GM12801 (cell line): ENCODE results near the gene KIAA0232.

Experiments
- TF ChIP-seq, protein P1 (sequence below): IDR thresholded peaks from one replicate; pipeline ENCODE4 v1.5.1; 2011; ENCODE audit warnings: control low read depth; ENCODE audit not compliant: insufficient read length; ENCODE audit errors: extremely low read depth

Gene KIAA0232

GRCh38 chr4:6886886-6887285 is 104.4 kb downstream of the KIAA0232 start:
- TF ChIP-seq, protein P1, sequence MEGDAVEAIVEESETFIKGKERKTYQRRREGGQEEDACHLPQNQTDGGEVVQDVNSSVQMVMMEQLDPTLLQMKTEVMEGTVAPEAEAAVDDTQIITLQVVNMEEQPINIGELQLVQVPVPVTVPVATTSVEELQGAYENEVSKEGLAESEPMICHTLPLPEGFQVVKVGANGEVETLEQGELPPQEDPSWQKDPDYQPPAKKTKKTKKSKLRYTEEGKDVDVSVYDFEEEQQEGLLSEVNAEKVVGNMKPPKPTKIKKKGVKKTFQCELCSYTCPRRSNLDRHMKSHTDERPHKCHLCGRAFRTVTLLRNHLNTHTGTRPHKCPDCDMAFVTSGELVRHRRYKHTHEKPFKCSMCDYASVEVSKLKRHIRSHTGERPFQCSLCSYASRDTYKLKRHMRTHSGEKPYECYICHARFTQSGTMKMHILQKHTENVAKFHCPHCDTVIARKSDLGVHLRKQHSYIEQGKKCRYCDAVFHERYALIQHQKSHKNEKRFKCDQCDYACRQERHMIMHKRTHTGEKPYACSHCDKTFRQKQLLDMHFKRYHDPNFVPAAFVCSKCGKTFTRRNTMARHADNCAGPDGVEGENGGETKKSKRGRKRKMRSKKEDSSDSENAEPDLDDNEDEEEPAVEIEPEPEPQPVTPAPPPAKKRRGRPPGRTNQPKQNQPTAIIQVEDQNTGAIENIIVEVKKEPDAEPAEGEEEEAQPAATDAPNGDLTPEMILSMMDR = no peak

GRCh38 chr4:6887591-6888371 is 105.3 kb downstream of the KIAA0232 start:
- TF ChIP-seq, protein P1 = no peak

GRCh38 chr4:6888506-6889071 is 106.1 kb downstream of the KIAA0232 start:
- TF ChIP-seq, protein P1 = no peak

DNA sequence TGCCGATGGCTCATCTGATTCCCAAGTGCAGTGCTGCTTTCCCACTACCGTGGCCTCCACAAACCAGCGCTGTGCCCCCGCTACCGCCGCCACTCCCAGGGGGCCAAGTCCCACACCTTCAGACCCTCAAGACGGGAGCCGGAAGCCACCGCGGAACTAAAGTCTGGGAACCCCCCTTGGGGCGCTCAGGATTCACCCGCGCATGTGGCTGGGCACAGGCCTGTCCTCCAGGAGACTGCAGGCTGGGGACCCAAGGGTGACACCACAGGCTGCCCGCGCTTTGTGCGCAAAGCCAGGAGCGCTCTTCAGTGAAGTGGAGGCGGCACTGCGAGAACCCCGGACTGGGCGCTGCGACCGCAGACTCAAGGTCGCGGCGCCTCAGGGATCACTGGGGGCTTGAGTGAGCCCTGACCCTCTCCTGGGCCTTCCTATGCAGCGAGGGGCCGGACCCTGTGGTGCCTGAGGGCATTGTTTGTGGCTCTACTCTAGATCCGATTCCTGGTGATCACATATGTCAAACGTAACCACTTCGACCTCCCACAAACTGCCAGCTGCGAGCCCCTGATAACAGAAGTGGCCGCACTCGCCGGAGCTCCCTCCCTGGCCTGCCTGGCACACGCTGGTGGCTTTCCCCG is 106.7 kb downstream of the KIAA0232 start:
- TF ChIP-seq, protein P1 = no peak

DNA sequence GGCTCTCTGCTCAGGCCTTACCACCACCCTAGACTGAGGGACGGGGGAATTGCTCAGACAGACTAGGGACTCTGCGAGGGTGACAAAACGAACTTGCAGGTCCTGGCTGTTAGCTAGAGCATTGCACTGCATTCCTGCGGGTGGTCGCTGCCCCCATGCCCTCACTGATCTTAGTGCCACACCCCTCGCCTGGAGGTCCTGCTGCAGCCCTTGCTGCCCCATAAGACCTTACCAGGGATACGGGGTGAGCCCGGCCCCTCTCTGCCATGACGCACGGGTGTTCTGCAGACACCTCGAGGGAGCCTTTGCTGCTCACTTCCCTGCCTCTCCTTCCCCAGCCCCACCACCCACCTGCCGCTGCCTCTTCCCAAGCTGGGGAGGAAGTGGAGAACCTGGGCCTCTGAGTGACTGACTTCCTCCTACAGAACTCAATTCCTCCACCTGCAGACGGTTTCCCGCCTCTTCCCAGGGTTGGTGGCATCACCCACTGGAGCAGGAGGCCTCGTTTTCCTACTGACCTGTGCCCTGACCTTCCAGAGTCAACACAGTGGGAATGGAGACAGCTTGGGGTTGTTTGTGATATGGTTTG is 107.3 kb downstream of the KIAA0232 start:
- TF ChIP-seq, protein P1 = no peak

- TF ChIP-seq, protein P1 = no peak
Measured at GRCh38 chr4:6890358-6890757, 107.8 kb downstream of the KIAA0232 start.
